Subcutaneous preadipocyte (primary cell): ENCODE results near the gene ATOH1. TPM values are rescaled to one million over a fixed set of nuclear protein-coding genes. Genes with fewer than 3 reads are reported as not detected.

ENCODE experiments used
- small RNA-seq: library from RNA; depleted of rRNA; stranded (forward); fragments of <200 nt; gene quantifications from one replicate; pipeline ENCODE3, GENCODE V24; 2012
- total RNA-seq: library from RNA; depleted of rRNA; stranded (reverse); fragments of >200 nt; gene quantifications from 2 replicates; pipeline ENCODE4 v1.2.3, GENCODE V29; 2012

ATOH1 gene
- total RNA-seq: not detected in 2 replicates

GRCh38 chr4:93828332-93828994 lies at the start of gene ATOH1:
TSS of gene ATOH1 (plus strand) at chr4:93828753. CDS start at chr4:93828927, 174 bp downstream.

Small RNA genes within 50 kb of the gene (small RNA-seq; reads per million reads assigned to genes)
- not detected for gene RNA5SP164
